GM18858 (cell line): ENCODE measurements around the gene MAP3K10.
"Not testable (repeated sequence)": the region's sequence is repeated elsewhere in the genome, so short reads cannot be mapped to it uniquely, and the experiment has no call there.

Experiments
- ATAC-seq: cut with Tn5 transposase; IDR thresholded peaks from one replicate; pipeline ENCODE4 v1.9.1; 2021; ENCODE audit not compliant: unreplicated experiment

Gene MAP3K10

GRCh38 chr19:40216777-40217026 is 25.5 kb downstream of the MAP3K10 start:
- ATAC-seq, result no peak

DNA sequence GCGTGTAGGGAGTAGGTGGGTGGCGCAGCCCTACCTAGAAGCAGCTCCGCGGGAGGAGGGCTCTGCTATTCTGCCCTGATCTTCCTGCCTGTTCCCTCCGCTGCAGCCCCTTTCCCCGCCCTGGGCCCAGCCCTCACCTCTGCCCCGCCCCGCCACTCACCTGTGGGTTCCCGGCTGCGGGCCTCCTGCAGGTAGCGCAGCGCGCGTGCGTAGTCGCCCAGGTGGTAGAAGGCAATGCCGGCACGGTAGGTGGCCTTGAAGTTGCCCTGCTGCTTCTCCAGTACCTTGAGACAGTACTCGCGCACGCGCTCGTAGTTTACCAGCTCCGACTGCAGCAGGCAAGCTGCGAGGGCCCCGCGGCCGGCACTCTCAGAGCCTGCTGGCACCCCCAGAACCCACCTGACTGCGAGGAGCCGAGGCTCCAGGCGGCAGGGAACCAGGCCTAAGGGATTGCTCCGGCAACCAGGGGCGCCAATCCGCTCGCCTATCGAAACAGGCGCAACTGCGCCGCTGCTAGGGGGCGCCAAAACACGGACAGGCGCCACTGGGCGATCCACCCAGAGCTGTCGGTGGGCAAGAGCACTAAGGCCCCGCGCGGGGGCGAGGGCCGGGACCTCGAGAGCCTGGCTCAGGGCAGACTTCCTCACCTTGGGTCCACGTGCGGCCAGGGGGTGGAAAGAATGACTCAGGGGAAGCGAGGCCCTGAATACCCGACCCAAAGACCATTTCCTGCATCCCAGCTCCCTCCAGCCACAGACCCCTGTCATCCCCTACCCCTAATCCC is 26.0 kb downstream of the MAP3K10 start:
- ATAC-seq, result no peak

- no peak for ATAC-seq
Measured at GRCh38 chr19:40217934-40218890, 27.0 kb downstream of the MAP3K10 start, which contains the start of gene TTC9B. Gene TTC9B (minus strand): TSS chr19:40218384. CDS start chr19:40218381, 3 bp downstream.

GRCh38 chr19:40219029-40219428 is 27.8 kb downstream of the MAP3K10 start:
- ATAC-seq, result not testable (repeated sequence)

- ATAC-seq, result no peak
Measured at GRCh38 chr19:40219721-40220276, 28.6 kb downstream of the MAP3K10 start.

GRCh38 chr19:40220674-40221073 is 29.4 kb downstream of the MAP3K10 start:
- ATAC-seq, result no peak

- no peak for ATAC-seq
Measured at GRCh38 chr19:40221858-40222619, 30.8 kb downstream of the MAP3K10 start.

DNA sequence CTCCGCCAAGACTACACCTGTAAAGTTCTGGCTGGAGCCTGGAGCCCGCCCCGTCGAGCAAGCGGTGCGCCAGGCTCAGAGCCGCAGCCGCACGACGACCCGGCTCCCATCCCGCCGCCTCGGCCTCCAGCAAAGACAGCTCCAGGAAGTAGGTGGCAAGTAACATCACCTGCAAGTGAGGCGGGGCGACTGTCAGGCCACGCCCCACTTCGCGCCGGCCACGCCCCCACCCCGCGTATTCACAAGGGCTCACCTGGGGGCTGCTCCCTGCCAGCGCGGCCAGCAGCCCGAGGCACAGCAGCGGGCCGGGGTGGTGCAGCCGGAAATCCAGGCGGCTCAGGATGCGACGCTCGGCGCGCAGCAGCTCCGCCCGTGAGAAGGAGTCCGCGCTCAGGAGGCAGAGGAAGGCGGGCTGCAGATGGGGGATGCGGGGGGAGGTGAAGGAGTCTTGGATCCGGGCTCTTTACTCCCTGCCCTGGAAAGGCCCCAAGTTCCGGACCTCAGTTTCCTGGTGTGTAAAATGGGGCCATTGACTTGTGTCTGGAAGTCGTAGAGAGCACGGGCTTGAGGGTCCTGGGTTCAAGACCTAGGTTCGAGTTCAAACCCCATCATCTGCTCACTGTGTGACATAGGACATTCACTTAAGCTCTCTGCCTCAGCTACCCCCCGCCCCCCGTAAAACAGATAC is 32.1 kb downstream of the MAP3K10 start:
- ATAC-seq, result no peak

- no peak for ATAC-seq
Measured at GRCh38 chr19:40224342-40225150, 33.3 kb downstream of the MAP3K10 start.

- ATAC-seq, result no peak
Measured at GRCh38 chr19:40225440-40226305, 34.4 kb downstream of the MAP3K10 start.

- ATAC-seq, result no peak
Measured at GRCh38 chr19:40228346-40228745, 37.1 kb downstream of the MAP3K10 start.

DNA sequence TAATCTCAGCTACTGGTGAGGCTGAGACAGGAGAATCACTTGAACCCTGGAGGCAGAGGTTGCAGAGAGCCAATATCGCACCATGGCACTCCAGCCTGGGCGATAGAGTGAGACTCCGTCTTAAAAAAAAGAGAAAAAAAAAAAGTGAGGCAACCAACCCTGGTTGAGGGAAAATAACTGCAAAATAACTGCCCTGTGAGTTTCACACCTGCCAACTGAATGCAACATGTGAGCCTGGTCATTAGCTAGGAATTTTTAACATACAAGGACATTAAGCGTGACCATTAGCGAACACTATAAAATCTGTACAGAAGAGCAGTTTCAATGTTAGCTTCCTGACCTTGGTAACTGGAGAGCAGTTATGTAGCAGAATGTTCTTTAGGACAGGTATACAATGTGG is 37.6 kb downstream of the MAP3K10 start:
- no peak for ATAC-seq

DNA sequence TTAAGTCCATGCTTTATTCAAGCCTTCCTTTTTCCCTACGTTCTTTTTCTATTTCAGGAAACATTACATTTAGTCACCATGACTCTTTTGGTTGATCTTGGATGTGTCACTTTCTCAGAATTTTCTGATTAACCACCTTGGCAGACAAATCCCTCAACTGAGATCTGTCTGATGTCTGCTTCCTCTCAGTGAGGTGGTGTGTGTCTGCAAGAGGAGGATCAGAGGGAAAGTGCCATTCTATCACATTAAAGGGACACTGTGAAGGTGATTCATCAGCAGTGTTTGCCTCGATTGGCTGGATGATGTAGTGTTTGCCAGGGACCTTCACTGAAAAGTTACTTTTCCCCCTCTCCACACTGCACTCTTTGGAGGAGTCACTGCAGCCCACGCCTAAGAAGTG is 38.3 kb downstream of the MAP3K10 start:
- no peak for ATAC-seq

GRCh38 chr19:40229926-40230417 is 38.7 kb downstream of the MAP3K10 start:
- no peak for ATAC-seq

DNA sequence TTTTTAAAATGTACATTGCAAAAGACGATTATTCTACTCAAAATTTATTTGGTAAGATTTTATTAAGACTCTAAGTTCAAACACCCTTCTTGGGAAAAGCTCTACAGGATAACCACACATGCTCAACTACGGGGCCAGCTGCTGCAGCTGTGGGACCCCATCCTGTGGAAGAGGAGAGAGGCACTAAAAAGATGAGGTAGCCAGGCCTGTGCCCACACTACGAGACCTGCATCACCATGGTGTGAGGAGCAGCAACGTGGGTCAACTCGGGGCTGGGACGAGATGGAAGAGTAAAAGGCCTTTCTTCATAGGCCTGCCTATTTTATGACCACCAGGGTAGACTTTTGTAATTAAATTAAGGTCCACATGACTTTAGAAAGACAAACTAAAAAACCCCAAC is 39.8 kb downstream of the MAP3K10 start:
- ATAC-seq, result no peak

- no peak for ATAC-seq
Measured at GRCh38 chr19:40231544-40232424, 40.6 kb downstream of the MAP3K10 start.

- ATAC-seq, result no peak
Measured at GRCh38 chr19:40232479-40232878, 41.3 kb downstream of the MAP3K10 start.
